ENCODE results near the gene NLGN4X.
A peak's percentile ranks its signal among the peaks of the same experiment; 100 is the strongest.

NLGN4X gene

DNA sequence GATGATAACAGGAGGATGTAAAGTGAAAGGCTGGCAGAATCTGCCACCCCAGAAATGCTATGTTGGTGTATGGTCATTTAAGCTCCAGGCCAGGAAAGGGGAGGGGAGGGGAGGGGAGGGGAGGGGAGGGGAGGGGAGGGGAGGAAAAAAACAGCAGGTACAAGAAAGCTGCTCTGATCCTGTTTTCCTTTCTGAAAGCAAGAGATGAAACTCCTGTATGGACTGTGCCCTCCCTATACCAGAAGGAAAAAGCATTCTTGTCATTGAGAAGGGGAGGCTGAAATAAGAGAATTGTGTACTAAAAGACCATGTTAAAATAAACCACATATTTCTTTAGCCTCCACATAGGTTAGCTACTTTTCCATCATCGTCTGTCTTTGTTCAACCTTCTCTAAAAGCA, 179.5 kb downstream of the NLGN4X start:
- Histone ChIP-seq H3K9ac (ENCODE audit: low read length) (no peak overlapping the region), H3K27me3 (ENCODE audit: control insufficient read depth, insufficient read depth, low read length) (no peaks in the 10 kb centered on the region), H3K36me3 (ENCODE audit: control insufficient read depth, low read depth, low read length) (peaks cover 2% of the 10 kb centered on the region), H3K4me1 (ENCODE audit: control insufficient read depth, low read depth, low read length) (peaks cover 7% of the 10 kb centered on the region), H3K27ac (ENCODE audit: low read length) (no peak overlapping the region), H3K9me3 (ENCODE audit: control insufficient read depth, low read depth, low read length) (no peaks in the 10 kb centered on the region), H3K4me3 (ENCODE audit: low read length) (no peak overlapping the region)

DNA sequence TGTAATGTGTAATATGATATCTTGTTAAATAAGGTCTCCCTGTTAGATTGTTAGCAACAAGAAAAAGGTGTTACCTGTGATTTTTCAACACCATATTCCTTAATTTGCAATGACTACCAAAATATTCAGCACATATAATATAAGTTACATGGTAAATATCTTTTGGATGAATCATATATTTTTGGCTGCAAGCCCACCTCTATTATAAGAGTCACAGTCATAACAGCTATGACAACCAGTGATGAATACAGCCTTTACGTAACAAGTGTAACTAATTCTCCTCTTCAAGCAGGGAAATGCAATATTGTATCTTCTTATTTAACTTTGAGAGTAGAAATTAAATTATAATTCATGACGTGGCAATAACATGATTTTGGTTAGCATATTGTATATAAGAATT, 187.0 kb downstream of the NLGN4X start:
- Histone ChIP-seq H3K36me3 (ENCODE audit: control insufficient read depth, low read depth, low read length) (peaks cover 7% of the 10 kb centered on the region), H3K4me1 (ENCODE audit: control insufficient read depth, low read depth, low read length) (peaks cover 11% of the 10 kb centered on the region), H3K9me3 (ENCODE audit: control insufficient read depth, low read depth, low read length) (no peaks in the 10 kb centered on the region), H3K9ac (ENCODE audit: low read length) (no peak overlapping the region), H3K4me3 (ENCODE audit: low read length) (no peak overlapping the region), H3K27ac (ENCODE audit: low read length) (no peak overlapping the region), H3K27me3 (ENCODE audit: control insufficient read depth, insufficient read depth, low read length) (no peaks in the 10 kb centered on the region)

DNA sequence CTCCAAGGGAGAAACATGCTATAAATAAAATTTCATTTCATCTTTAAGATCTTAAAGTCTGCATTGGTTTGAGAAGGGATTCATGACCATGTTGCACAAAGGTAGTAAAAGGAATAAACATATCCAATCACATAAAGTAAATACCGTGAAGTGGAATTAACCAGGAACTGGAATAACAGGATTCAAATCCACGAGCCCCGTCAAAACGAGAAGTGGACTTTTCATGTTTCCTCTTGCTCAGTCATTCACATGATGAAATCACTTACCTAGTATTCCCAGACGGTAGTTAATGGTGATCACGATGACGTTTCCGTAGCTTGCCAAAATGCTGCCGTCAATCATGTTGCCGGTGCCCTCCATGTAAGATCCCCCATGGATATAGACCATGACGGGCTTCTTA, 199.7 kb downstream of the NLGN4X start:
- no peaks in the 10 kb centered on the region for H3K9me3 ChIP-seq (ENCODE audit: control insufficient read depth, low read depth, low read length)
- H3K4me3 ChIP-seq (ENCODE audit: low read length), result no peak overlapping the region
- H3K9ac ChIP-seq (ENCODE audit: low read length), result no peak overlapping the region
- peaks cover 47% of the 10 kb centered on the region for H3K4me1 ChIP-seq (ENCODE audit: control insufficient read depth, low read depth, low read length)
- no peaks in the 10 kb centered on the region for H3K27me3 ChIP-seq (ENCODE audit: control insufficient read depth, insufficient read depth, low read length)
- peaks cover 2% of the 10 kb centered on the region for H3K36me3 ChIP-seq (ENCODE audit: control insufficient read depth, low read depth, low read length)
- H3K27ac ChIP-seq (ENCODE audit: low read length), result no peak overlapping the region

DNA sequence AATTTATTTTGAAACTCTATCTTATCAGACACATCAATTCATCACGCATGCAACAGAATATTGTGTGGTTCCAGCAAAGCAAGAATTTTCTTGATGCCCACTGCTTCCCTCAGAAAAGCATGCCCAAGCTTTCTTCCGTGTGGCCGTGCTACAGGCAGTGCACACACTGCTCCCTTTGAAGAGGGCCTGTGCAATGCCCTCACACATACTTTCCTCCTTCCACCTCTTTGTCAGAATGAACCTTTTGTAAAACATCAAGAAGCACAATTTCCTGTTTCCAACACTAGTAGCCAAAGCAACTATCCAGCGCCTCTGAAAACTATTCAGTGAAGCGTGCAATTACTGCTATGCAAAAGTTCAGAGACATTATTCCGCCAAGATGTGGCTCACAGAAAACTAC, 201.7 kb downstream of the NLGN4X start:
- Histone ChIP-seq H3K9me3 (ENCODE audit: control insufficient read depth, low read depth, low read length) (no peaks in the 10 kb centered on the region), H3K27me3 (ENCODE audit: control insufficient read depth, insufficient read depth, low read length) (no peaks in the 10 kb centered on the region), H3K27ac (ENCODE audit: low read length) (peak overlapping the region; percentile 76), H3K9ac (ENCODE audit: low read length) (peak overlapping the region; percentile 51), H3K4me3 (ENCODE audit: low read length) (peak overlapping the region; percentile 44), H3K4me1 (ENCODE audit: control insufficient read depth, low read depth, low read length) (peaks cover 50% of the 10 kb centered on the region), H3K36me3 (ENCODE audit: control insufficient read depth, low read depth, low read length) (peaks cover 3% of the 10 kb centered on the region)

DNA sequence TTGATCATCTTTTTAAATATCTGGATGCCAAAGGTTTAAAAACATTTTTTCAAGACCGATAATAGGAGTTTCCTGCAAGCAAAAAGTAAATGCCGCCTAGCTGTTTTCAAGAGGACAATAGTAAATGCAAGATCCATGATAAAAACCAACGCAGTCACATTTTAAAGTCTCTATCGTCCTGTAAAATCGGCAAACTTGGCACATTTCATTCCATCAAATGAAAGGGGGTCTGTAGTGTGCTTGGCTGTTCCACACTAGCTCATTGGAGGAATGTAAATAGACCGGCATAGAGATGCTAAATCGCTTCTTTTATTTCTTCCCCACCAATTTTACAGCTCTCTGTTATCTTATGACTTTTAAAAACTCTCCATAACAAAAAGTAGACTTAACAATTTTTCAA, 202.2 kb downstream of the NLGN4X start:
- H3K27me3 ChIP-seq (ENCODE audit: control insufficient read depth, insufficient read depth, low read length), result no peaks in the 10 kb centered on the region
- peaks cover 3% of the 10 kb centered on the region for H3K36me3 ChIP-seq (ENCODE audit: control insufficient read depth, low read depth, low read length)
- H3K4me1 ChIP-seq (ENCODE audit: control insufficient read depth, low read depth, low read length), result peaks cover 50% of the 10 kb centered on the region
- peak overlapping the region; percentile 44 for H3K4me3 ChIP-seq (ENCODE audit: low read length)
- H3K27ac ChIP-seq (ENCODE audit: low read length), result peak overlapping the region; percentile 76
- no peaks in the 10 kb centered on the region for H3K9me3 ChIP-seq (ENCODE audit: control insufficient read depth, low read depth, low read length)
- H3K9ac ChIP-seq (ENCODE audit: low read length), result peak overlapping the region; percentile 51

DNA sequence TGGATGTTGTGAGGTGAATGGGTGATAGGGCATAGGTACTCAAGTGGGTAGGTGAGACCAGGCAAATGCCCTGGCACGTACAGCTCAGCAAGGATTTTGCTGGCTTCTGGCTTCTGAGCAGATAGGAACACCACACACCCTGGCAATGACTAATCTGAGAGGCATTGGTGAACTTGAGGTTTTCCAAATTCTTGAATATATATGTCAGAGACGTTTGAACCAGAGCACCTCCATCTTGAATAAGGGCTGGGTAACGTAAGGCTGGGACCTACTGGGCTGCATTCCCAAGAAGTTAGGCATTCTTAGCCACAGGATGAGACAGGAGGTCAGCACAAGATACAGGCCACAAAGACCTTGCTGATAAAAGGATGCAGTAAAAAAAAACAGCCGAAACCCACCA, 204.5 kb downstream of the NLGN4X start:
- Histone ChIP-seq H3K9me3 (ENCODE audit: control insufficient read depth, low read depth, low read length) (no peaks in the 10 kb centered on the region), H3K9ac (ENCODE audit: low read length) (no peak overlapping the region), H3K27me3 (ENCODE audit: control insufficient read depth, insufficient read depth, low read length) (no peaks in the 10 kb centered on the region), H3K4me1 (ENCODE audit: control insufficient read depth, low read depth, low read length) (peaks cover 44% of the 10 kb centered on the region), H3K36me3 (ENCODE audit: control insufficient read depth, low read depth, low read length) (peaks cover 3% of the 10 kb centered on the region), H3K4me3 (ENCODE audit: low read length) (no peak overlapping the region), H3K27ac (ENCODE audit: low read length) (no peak overlapping the region)

DNA sequence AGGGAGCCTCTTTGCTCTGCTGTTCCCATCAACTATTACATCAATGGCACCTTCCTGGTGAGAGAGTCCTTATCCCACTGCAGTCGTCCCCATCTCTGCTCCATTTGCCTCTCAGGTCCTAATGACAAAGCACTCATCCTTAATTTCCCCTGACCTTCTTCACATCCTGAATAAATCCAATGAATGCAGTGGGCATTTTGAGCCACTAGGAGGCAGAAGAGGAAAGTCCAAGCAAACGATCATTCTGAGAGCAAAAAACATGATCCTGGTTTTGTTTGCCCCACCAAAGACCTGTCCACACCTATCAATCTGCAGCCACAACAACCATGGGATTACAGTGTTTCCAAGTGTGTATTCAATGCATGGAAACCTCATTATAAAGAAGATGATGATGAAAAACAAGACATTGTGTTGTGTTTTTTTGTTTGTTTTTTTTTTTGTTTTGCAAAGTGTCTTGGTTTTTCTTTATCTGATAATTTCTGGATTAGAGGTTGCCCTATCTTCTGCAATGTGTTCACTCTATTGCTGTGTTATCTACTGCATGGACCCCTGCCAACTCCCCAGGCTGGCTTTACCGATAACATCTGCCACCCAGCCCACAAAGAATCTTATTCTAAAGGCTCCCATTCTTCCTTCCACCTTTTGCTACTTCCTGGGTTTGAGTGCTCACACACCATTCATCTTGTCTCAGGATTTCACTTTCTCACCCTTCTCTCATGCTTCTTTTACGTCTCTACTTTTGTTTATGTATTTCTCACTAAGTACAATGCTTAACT, 207.2 kb downstream of the NLGN4X start:
- Histone ChIP-seq H3K27me3 (ENCODE audit: control insufficient read depth, insufficient read depth, low read length) (no peaks in the 10 kb centered on the region), H3K36me3 (ENCODE audit: control insufficient read depth, low read depth, low read length) (peaks cover 3% of the 10 kb centered on the region), H3K27ac (ENCODE audit: low read length) (peak overlapping the region; percentile 35), H3K9me3 (ENCODE audit: control insufficient read depth, low read depth, low read length) (no peaks in the 10 kb centered on the region), H3K4me3 (ENCODE audit: low read length) (no peak overlapping the region), H3K9ac (ENCODE audit: low read length) (no peak overlapping the region), H3K4me1 (ENCODE audit: control insufficient read depth, low read depth, low read length) (peaks cover 30% of the 10 kb centered on the region)

DNA sequence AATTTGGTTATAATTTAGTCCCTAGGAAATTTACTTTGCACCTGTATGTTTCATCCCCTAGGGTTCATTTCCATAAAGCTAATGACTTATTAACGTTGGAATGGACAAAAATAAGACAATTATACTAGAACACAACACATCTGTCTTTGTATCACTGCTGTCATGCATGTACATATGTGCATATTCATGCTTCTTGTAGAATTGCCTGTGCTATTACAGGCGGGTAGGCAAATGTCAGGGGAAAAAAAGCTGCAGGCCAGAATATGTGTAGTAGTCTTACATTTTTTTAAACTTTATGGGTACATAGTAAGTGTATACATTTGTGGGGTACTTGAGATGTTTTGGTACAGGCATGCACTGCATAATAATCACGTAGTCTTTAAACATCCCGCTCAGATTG, 209.6 kb downstream of the NLGN4X start:
- Histone ChIP-seq H3K4me3 (ENCODE audit: low read length) (no peak overlapping the region), H3K36me3 (ENCODE audit: control insufficient read depth, low read depth, low read length) (peaks cover 2% of the 10 kb centered on the region), H3K27ac (ENCODE audit: low read length) (no peak overlapping the region), H3K9me3 (ENCODE audit: control insufficient read depth, low read depth, low read length) (no peaks in the 10 kb centered on the region), H3K27me3 (ENCODE audit: control insufficient read depth, insufficient read depth, low read length) (no peaks in the 10 kb centered on the region), H3K4me1 (ENCODE audit: control insufficient read depth, low read depth, low read length) (peaks cover 17% of the 10 kb centered on the region), H3K9ac (ENCODE audit: low read length) (no peak overlapping the region)

DNA sequence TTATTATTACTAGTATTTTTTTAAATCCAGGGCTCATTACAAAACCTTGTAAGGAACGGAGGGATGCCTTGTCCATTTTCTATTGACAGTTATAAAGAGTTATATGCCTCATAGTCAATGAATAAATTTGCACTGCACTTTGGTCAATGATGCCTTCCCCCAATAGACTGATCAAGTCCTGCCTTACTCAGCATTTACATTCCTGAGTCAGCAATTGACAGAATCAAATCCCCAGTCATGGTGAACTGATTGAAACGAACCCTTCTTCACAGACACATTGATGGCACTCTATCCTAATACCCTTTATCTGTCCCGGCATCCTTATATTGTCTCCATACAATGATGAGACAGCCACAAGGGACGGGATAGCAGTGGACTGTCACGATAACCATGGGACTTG, 213.2 kb downstream of the NLGN4X start:
- Histone ChIP-seq H3K4me1 (ENCODE audit: control insufficient read depth, low read depth, low read length) (peaks cover 5% of the 10 kb centered on the region), H3K36me3 (ENCODE audit: control insufficient read depth, low read depth, low read length) (no peaks in the 10 kb centered on the region), H3K9me3 (ENCODE audit: control insufficient read depth, low read depth, low read length) (no peaks in the 10 kb centered on the region), H3K27ac (ENCODE audit: low read length) (no peak overlapping the region), H3K9ac (ENCODE audit: low read length) (no peak overlapping the region), H3K4me3 (ENCODE audit: low read length) (no peak overlapping the region), H3K27me3 (ENCODE audit: control insufficient read depth, insufficient read depth, low read length) (no peaks in the 10 kb centered on the region)

DNA sequence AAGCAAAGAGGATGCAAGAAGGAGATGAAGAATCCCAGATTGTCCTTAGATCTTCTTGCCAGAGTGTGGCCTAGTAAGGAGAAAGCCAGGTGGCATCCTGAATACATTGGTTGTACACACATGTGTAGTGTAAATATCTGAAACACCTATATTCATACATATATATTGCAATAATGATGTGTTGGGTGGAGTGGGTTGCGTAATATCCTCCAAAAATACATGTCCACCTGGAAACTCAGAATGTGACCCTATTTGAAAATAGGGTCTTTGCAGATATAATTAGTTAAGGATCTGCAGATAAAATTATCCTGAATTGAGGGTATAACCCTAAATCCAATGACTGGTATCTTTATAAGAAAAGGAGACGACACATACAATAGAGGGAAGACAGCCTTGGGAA, 216.3 kb downstream of the NLGN4X start:
- H3K36me3 ChIP-seq (ENCODE audit: control insufficient read depth, low read depth, low read length), result no peaks in the 10 kb centered on the region

DNA sequence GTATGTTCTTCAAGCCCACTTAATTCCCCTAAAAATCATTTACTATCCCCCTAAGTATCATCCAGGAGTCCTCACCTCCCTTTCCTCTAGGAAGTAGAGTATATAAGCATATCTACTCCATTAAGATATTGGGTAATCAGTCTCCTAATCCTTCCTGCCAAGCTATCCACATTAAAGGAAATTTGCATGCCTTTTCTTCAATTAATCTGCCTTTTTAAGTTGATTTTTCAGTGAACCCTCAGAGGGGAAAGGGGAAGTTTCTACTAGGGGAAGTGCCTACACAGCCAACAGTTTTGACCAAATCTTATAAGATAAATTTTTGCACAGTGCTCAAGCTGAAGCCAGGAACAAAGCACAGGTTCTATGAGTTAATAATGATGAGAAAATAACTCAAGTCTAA, 222.8 kb downstream of the NLGN4X start:
- H3K9me3 ChIP-seq (ENCODE audit: control insufficient read depth, low read depth, low read length), result no peaks in the 10 kb centered on the region
- H3K27ac ChIP-seq (ENCODE audit: low read length), result no peak overlapping the region
- H3K36me3 ChIP-seq (ENCODE audit: control insufficient read depth, low read depth, low read length), result no peaks in the 10 kb centered on the region
- peaks cover 44% of the 10 kb centered on the region for H3K4me1 ChIP-seq (ENCODE audit: control insufficient read depth, low read depth, low read length)
- H3K4me3 ChIP-seq (ENCODE audit: low read length), result no peak overlapping the region
- H3K9ac ChIP-seq (ENCODE audit: low read length), result no peak overlapping the region
- no peaks in the 10 kb centered on the region for H3K27me3 ChIP-seq (ENCODE audit: control insufficient read depth, insufficient read depth, low read length)

More for the DNA sequence above, 216.3 kb downstream of the NLGN4X start:
- Histone ChIP-seq H3K27ac (ENCODE audit: low read length) (no peak overlapping the region), H3K4me3 (ENCODE audit: low read length) (no peak overlapping the region), H3K27me3 (ENCODE audit: control insufficient read depth, insufficient read depth, low read length) (no peaks in the 10 kb centered on the region), H3K9me3 (ENCODE audit: control insufficient read depth, low read depth, low read length) (no peaks in the 10 kb centered on the region), H3K4me1 (ENCODE audit: control insufficient read depth, low read depth, low read length) (peaks cover 5% of the 10 kb centered on the region), H3K9ac (ENCODE audit: low read length) (no peak overlapping the region)

DNA sequence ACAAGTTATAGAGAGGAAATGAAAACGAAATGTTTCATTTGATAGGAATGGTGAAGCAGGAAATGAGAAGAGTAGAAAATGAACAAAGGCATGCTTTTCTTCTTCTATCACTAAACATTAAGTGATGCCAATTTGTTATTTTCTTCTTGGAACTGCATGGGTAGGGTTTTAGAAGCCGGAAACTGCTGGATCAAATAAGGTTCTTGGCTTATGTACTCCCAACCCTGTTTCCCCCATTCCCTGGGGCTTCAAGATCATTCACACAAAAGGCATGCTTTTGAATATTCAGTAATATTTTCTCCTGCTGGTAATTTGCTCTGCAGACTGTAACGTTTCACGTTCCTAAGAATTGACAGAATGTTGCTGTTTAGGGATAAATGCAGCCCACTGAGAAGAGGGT, 224.1 kb downstream of the NLGN4X start:
- Histone ChIP-seq H3K4me1 (ENCODE audit: control insufficient read depth, low read depth, low read length) (peaks cover 40% of the 10 kb centered on the region), H3K9ac (ENCODE audit: low read length) (no peak overlapping the region), H3K4me3 (ENCODE audit: low read length) (no peak overlapping the region), H3K27ac (ENCODE audit: low read length) (no peak overlapping the region), H3K9me3 (ENCODE audit: control insufficient read depth, low read depth, low read length) (no peaks in the 10 kb centered on the region), H3K36me3 (ENCODE audit: control insufficient read depth, low read depth, low read length) (no peaks in the 10 kb centered on the region), H3K27me3 (ENCODE audit: control insufficient read depth, insufficient read depth, low read length) (no peaks in the 10 kb centered on the region)

Data from iPS-18a (cell line).